Measurements from ENCODE around the gene LCN1. TPM values are rescaled to one million over a fixed set of nuclear protein-coding genes. Genes with fewer than 3 reads are reported as not detected.

The LCN1 gene
- total RNA-seq, 1 experiment from 2014 or later, result not detected

GRCh38 chr9:135516132-135516860 is 4.9 kb upstream of the LCN1 start:
- Histone ChIP-seq H2BK5ac (ENCODE audit: insufficient read length, low read length) (no peak overlapping the region), H3K27ac (ENCODE audit: insufficient read length, low read depth, low read length) (no peak overlapping the region), H4K20me1 (ENCODE audit: control insufficient read depth, insufficient read depth, insufficient read length) (no peaks in the 10 kb centered on the region), H4K8ac (replicated peaks; ENCODE audit: insufficient read length, low read depth, low read length) (no peak overlapping the region), H3K4ac (ENCODE audit: low read depth, low read length) (no peak overlapping the region), H2BK15ac (ENCODE audit: low read depth, low read length) (no peak overlapping the region), H3K4me2 (ENCODE audit: insufficient read depth, insufficient read length, low read length) (no peak overlapping the region), H3K18ac (ENCODE audit: insufficient read length, low read depth, low read length) (no peak overlapping the region), H4K91ac (ENCODE audit: insufficient read length, low read depth, low read length) (no peak overlapping the region), H2AK5ac (ENCODE audit: insufficient read length, low read length) (no peak overlapping the region), H3K79me1 (ENCODE audit: insufficient read depth, low read depth, low read length, poor library complexity, severe bottlenecking) (no peaks in the 10 kb centered on the region), H3K4me1 (ENCODE audit: insufficient read depth, low read length) (0 out of 2 replicates have a peak, but pooled peaks cover 2% of the 10 kb centered on the region), H3K27me3 (ENCODE audit: insufficient read depth, low read length) (no peaks in the 10 kb centered on the region), H3K23ac (ENCODE audit: insufficient read length, low read depth, low read length) (no peak overlapping the region), H2BK120ac (ENCODE audit: low read depth, low read length, poor library complexity, severe bottlenecking) (no peak overlapping the region), H3K9me3 (ENCODE audit: control insufficient read depth, low read depth, low read length) (no peaks in the 10 kb centered on the region), H4K5ac (ENCODE audit: insufficient read length, low read depth, low read length) (no peak overlapping the region), H3K14ac (ENCODE audit: insufficient read depth, low read length) (no peak overlapping the region), H3T11ph (ENCODE audit: low read length) (no peak overlapping the region), H3K9ac (ENCODE audit: extremely low read depth, insufficient read length, low read length) (no peak overlapping the region), H2AFZ (ENCODE audit: low read length) (no peak overlapping the region), H3K56ac (ENCODE audit: insufficient read length, low read depth, low read length) (no peak overlapping the region), H3K23me2 (ENCODE audit: insufficient read length, low read depth, low read length, poor library complexity, severe bottlenecking) (no peaks in the 10 kb centered on the region), H2BK20ac (ENCODE audit: low read depth, low read length, poor library complexity, severe bottlenecking) (no peak overlapping the region), H3K79me2 (ENCODE audit: insufficient read depth, low read length) (no peaks in the 10 kb centered on the region), H2BK12ac (ENCODE audit: insufficient read length, low read depth, low read length) (no peak overlapping the region)
- DNase-seq, result peak; percentile 15
- peaks cover 3 to 6% of the 10 kb centered on the region in 2 experiments; a peak in 1 of 4 replicates for H3K4me1 Mint-ChIP-seq
- H3K36me3 Mint-ChIP-seq (ENCODE audit: insufficient read depth in 1 of 3, low read depth in 3 of 3), result no peaks in the 10 kb centered on the region
- no CpG with 5 or more reads among the region's 25 CpGs for WGBS (ENCODE audit: extremely low coverage, insufficient read length, low lambda C conversion rate)
- peaks cover 0 to 5% of the 10 kb centered on the region in 2 experiments; a peak in 2 of 5 replicates for H3K9me3 Mint-ChIP-seq
- TF ChIP-seq CTCF (conservative IDR thresholded peaks at IDR 0.05), result no peak
- H3K27ac Mint-ChIP-seq, result no peak overlapping the region
- H3K4me3 Mint-ChIP-seq, result no peak overlapping the region
- H3K27me3 Mint-ChIP-seq (ENCODE audit: low read depth), result peaks cover 2% of the 10 kb centered on the region; the same call in 1 of the 2 replicates
